Activated gamma-delta T cell (primary cell): ENCODE measurements around the gene RUVBL1.
A peak's percentile ranks its signal among the peaks of the same experiment; 100 is the strongest.

ENCODE experiments used
- DNase-seq: peaks from one replicate; lab custom pipeline; 2025; lab: John Stamatoyannopoulos, UW

The RUVBL1 gene

GRCh38 chr3:128068156-128068620 is 55.4 kb downstream of the RUVBL1 start:
- DNase-seq, result no peak

GRCh38 chr3:128067489-128067888 is 56.1 kb downstream of the RUVBL1 start:
- no peak for DNase-seq

DNA sequence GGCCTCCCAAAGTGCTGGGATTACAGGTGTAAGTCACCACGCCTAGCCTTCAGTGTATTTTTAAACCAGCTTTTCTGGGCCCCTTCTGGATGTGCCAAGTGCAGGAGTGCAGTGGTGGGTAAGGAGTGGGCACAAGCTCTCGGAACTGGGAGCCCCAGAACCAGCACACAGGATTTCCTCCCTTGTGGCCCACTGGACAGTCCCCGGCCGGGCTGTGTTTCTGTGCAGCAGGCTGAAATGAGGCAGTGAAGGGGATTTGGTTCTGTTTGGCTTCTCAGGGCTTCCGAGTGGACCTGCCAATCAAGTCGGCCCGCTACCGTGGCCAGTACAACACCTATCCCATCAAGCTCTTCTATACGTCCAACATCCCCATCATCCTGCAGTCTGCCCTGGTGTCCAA is 56.9 kb downstream of the RUVBL1 start:
- no peak for DNase-seq

DNA sequence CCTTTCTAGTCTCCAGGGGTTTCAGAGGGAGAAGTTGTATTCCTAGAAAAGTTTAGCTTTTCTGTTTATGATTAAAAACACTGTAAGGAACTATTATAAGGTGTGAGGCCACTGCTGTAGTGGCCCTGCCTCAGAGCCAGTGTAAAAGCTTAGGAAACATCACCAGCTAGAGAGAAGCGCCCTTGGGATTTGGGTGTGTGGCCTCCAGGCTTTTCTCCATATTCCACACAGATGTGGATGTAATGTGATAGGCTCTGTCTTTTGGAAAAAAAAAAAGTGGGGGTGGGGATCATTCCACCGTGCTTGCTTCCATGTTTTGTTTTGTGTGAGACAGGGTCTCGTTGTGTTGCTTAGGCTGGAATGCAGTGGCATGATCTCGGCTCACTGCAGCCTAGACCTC is 57.5 kb downstream of the RUVBL1 start:
- no peak for DNase-seq

- no peak for DNase-seq
Observed at GRCh38 chr3:128064962-128065361, 58.6 kb downstream of the RUVBL1 start.

DNA sequence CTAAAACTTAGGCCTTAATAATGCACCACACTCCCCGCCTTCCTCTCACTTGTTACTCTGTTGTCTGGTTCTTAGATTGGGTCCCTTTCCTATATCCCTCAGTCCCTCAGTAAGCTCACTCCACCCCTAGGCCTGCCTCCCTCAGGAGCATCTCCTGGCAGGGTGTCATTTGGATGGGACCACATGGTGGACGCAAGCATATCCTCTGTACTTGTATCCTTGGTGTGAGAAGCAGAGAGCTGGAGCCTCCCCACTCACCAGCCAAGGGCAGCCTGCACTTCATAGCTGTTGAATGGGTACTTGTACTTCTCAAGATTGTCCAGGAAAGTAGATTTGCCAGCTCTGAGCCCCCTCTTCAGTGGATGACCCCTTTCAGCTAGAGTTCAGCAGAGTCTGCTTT is 59.7 kb downstream of the RUVBL1 start:
- no peak for DNase-seq

DNA sequence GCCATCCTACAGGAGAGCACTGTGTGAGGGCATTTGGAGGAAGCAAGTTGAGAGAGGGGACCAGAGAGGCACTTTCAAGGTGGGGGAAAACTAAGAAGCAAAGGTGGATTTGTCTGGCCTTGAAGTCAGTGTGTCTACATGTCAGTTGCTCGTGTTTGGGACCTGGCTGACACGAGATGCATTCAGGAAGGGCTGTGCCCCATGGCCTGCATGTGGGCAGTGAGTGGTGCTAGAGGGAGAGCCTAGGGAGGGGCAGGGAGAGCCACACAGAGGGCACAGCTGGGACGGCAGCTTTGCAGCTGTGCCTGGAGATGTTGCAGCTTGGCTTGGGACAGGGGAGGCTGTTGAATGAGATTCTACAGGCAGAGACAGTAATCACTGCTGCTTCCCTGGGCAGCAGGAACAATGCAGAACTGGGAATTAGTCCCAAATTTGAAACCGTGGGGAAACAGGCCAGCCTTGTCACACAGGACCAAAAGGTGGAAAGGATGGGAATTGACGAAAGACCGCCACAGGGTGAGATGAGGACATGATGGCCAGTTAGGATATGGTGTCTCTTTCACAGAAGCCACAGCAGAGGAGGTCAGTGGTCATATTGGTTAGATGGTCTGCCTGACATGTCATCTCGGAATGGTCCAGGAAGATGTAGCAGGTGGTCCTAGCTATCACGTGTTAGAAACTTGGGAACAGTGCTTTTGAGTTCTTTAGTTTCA is 61.4 kb downstream of the RUVBL1 start:
- DNase-seq, result no peak

DNA sequence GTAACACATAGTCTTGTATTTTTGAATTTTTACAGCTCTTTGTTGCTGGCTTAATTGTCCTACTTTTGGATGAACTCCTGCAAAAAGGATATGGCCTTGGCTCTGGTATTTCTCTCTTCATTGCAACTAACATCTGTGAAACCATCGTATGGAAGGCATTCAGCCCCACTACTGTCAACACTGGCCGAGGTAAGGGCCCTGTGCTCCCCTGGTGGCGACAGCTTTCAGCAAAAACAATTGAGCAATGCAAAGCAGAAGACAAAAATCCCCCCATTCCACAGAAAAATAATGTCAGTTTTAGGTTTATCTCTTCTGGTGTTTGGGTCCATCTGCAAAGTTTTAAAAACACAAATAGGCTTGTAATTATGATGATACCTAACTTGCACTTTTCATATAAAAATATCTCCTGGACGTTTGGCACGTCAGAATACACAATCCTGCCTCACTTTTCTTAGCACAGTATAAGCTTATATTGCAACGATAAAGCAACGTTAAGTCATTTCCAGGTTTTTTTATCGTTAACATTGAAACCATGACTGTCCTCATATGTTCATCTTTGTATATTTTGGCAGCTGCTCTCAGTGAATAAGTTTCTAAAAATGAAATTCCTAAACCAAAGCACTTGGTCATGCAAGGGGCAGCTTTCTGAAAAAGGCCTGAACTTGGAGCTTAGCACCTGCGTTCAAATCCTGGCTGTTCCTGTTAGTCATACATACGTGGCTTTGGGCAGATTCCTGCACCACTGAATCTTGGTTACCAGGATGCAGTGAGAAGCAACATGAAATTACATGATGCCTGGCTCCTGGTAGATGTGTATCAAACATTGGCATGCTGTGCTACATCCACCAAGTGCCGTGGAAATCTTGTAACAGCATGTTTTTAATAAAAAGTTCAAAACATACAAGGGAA is 62.9 kb downstream of the RUVBL1 start:
- no peak for DNase-seq

- DNase-seq, result no peak
Observed at GRCh38 chr3:128056258-128056657, 67.4 kb downstream of the RUVBL1 start.

- DNase-seq, result no peak
Observed at GRCh38 chr3:128054367-128054766, 69.2 kb downstream of the RUVBL1 start.

DNA sequence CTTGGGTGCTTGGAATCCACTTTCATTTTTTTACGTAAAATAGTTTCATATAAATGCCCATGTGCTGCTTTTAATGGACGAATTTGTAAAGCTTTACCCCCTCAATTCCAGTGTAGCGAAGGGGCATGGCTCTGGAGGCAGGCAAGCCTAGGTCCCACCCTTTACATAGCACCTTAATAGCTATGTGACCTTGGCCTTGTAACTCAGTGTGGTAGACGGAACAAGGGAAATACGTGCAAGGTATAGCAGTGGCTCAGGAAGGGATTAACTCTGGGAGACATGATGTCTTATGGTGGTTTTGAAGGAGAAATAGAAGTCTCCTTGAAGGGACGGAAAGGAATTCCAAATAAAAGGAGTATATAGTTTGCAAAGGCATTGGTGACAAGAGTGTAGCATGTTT is 70.0 kb downstream of the RUVBL1 start:
- no peak for DNase-seq

DNA sequence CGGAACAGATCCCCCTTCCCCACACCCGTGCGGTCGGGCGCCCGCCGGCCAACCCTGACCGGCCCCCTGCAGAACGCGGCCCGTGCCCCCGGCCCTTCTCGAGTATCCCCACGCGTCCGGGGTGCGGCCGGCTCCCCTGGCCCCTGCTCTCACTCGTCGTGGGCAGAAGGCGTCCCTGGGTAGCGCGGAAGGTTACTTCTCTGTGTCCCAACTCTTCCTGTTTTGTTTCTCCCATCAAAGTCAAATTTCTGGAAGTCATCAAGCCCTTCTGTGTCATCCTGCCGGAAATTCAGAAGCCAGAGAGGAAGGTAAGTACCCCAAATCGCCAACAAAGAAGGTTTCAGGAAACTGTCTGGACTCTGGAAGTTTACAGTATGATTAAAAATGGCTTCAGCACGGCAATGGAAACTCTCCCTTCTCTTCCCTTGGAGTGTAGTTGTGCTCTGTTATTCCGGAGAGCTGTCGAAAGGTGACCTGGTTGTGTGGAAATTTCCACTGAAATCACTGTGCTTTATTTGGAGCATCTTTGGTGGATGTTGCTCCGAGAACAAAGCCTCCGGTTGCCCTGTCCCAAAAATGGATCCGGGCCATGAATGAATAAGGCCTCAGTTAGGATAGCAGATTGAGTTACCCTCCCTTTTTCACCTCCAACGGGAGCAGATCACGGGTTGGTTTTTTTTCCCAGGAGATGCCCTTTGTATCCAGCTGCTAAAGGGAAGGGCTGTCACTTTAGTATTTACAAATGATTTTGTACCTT is 70.8 kb downstream of the RUVBL1 start:
- no peak for DNase-seq

DNA sequence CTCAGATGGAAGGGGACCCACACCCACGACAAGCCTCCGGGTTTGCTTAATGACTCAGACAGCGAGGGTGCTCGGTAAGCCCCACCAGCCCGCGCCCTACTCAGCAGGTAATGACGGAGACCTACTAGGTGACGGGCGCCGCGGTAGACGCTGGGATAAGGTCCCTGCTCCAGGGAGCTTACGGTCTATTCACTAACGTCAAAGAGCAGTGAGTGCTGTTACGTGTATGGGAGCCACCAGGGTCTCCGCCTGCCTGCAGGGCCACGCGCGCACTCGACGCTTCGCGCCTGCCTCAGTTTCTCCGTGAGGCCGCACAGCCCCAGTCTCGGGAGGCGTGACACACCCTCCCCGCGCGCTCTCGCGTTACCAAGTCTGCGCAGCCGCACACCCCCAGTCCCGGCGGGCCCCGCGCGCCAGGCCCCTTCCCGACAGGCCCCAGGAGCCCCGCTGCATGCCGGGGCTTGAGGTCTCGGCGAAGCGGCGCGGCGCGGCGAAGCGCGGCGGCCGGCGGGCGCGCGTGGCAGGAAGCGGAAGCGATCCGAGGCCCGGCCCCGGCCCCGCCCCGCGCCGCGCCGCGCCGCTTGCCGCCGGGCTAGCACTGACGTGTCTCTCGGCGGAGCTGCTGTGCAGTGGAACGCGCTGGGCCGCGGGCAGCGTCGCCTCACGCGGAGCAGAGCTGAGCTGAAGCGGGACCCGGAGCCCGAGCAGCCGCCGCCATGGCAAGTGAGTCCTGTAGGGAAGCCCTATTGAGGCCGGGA is 71.6 kb downstream of the RUVBL1 start, which contains the start of gene SEC61A1:
Gene SEC61A1, plus strand, starts transcription at position 601 of the 758 bp plus-strand sequence. Its CDS starts 116 bp downstream, at position 717.
- DNase-seq, result peak; percentile 95

DNA sequence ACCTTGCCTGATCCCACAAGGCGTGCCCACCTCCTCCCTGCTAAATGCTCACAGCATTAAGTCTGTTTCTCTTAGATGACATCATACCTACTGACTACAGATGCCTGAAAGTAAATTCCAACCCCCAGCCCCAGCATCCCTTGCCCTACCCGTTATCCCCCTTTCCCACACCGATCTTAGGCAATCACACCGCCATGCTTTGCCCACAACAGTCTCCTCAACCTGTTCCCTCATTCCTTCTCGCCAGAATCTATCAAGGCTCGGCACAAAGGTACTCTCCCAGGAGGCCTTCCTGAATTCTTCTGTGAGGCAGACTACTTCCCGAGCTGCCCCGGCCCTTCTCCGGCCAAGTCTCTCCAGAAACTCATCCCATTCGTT is 72.2 kb downstream of the RUVBL1 start:
- no peak for DNase-seq

DNA sequence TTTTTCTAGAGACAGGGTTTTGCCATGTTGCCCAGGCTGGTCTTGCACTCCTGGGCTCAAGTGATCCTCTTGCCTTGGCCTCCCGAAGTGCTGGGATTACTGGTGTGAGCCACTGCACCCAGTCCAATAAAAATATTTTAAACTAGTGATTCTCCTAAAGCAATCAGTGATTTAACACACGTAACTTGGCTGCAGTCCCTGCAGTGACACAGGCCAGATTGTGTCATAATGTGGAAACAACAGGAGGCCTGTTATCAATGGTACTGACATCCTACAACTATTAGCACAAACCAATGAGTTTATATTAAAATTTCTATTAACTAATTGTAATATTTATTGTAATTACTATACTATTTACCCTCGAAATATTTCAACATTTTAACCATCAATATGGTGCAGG is 73.0 kb downstream of the RUVBL1 start:
- no peak for DNase-seq

DNA sequence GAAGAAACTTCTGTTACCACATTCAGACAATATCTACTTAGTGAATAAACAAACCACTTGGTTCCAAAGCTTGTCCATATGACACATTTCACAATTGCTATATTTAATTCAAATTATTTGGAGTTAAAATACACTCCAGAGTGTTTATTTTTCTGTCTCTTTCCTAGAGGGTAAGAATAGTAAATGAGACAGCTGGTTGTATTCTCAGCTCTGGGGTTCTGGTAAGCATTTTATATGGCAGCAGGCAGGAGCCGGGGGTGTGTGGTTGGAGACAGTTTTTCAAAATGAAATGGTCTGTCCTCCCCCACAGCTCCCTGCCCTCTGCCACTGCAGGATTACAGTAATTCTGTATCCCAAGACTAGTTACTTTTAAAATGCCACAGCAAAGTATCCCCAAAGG is 82.3 kb downstream of the RUVBL1 start:
- DNase-seq, result no peak

- DNase-seq, result no peak
Observed at GRCh38 chr3:128040660-128041059, 83.0 kb downstream of the RUVBL1 start.

- no peak for DNase-seq
Observed at GRCh38 chr3:128040041-128040440, 83.6 kb downstream of the RUVBL1 start.

GRCh38 chr3:128036119-128036518 is 87.5 kb downstream of the RUVBL1 start:
- DNase-seq, result no peak

DNA sequence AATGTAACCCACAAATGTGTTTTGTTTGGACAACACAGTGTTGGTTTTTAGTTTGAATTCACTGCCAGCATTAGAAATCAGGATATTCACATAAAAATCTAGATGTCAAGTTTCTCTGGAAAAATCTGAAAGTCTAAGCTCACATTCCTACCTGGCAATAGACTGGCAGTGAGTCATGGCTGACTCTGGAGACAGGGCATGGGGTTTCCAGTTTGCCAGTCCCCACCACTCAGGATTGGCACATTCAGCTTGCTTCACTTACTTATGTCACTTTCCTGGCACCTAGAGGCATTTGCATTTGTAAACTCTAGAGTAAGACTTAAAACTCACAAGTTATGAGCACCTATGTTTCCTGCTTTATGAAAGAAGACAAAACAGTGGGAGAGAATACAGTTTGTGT is 90.5 kb downstream of the RUVBL1 start:
- DNase-seq, result no peak
